Gastroesophageal sphincter (tissue), 3 donors: ENCODE measurements around the gene UNC13D.
A peak's percentile ranks its signal among the peaks of the same experiment; 100 is the strongest.

Experiments
- CTCF ChIP-seq, 4 experiments: fragments of 200-600 bp in 2 of 4; fragments of 450-650 bp in 2 of 4; sonication (generic) in 1 of 4; IDR thresholded peaks; one replicate each; pipeline ENCODE4 v1.5.1; 2017 to 2019; ENCODE audit warnings: antibody characterized with exemption in 4 of 4, mild to moderate bottlenecking in 2 of 4, moderate library complexity in 2 of 4
- POLR2A ChIP-seq, 2 donors: fragments of 450-650 bp; IDR thresholded peaks; one replicate each; pipeline ENCODE4 v1.6.1; 2017; ENCODE audit warnings: antibody characterized with exemption in 2 of 2, mild to moderate bottlenecking in 2 of 2, moderate library complexity in 1 of 2

- TF ChIP-seq CTCF (IDR thresholded peaks at IDR 0.05), result peak in 2 of 4 experiments; percentile 20 to 36
- TF ChIP-seq POLR2A (IDR thresholded peaks at IDR 0.05), result peak; percentile 100
Observed at GRCh38 chr17:75779250-75779986, 64.8 kb downstream of the UNC13D start.
